Ureter (tissue), 1 donor: ENCODE data around the gene ERC2. TPM values are rescaled to one million over a fixed set of nuclear protein-coding genes. Genes with fewer than 3 reads are reported as not detected.

Experiments used
- DNase-seq: peaks from one replicate; pipeline ENCODE4 v3.0.0-alpha.2; 2020; ENCODE audit warnings: low spot score
- total RNA-seq: library from RNA; stranded (reverse); gene quantifications from one replicate; pipeline ENCODE4 v1.2.4, GENCODE V29; 2023
- donor health status: DM: yes; HTN: yes; CAD: no.

Gene ERC2
- total RNA-seq, 1 donor from 2014 or later, result 1.1 TPM

- DNase-seq, result no peak
Observed at GRCh38 chr3:55557549-55557948, 910.7 kb downstream of the ERC2 start.

DNA sequence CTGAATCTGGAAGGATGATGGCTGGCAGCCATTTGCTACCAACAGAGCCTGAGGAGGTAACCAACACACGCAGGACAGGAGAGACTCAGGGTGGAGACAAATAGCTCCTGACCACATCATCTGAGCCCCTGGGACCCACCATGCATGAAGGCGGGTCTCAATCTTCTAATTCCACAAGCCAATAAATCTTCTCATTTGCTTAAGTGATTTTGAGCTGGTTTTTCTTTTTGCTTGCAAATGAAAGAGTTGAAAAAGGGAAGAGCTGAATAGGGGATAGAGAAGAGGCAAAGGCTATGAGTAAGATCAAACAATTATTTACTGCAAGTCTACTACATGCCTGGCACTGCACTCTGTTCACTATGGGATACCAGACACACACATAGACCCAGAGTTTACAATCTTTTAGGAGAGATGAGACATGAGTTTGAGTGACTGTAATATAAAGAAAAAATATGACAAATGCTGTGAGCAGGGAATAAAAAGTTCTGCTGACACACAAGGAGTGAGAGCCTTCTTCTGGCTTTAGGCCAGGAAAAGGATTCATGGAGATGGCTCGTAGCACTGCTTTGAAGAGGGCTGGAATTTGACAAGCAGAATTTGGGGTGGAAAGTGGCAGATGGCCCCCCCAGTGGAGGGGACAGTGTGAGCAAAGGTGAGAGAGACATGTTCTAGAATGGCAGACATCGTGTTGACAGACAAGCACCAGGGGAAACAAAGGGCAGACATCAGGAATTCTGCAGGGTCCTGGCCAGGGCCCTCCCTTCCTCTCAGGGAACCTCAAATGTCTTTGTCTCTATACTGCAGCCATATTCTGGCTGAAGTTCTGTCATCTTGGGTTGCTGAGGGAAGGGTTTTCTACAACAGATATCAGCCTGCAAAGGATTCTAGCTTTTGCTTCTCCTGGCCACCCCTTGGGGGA is 911.4 kb downstream of the ERC2 start:
- no peak for DNase-seq

- DNase-seq, result no peak
Observed at GRCh38 chr3:55555873-55556618, 912.2 kb downstream of the ERC2 start.

- DNase-seq, result no peak
Observed at GRCh38 chr3:55554634-55555425, 913.4 kb downstream of the ERC2 start.

DNA sequence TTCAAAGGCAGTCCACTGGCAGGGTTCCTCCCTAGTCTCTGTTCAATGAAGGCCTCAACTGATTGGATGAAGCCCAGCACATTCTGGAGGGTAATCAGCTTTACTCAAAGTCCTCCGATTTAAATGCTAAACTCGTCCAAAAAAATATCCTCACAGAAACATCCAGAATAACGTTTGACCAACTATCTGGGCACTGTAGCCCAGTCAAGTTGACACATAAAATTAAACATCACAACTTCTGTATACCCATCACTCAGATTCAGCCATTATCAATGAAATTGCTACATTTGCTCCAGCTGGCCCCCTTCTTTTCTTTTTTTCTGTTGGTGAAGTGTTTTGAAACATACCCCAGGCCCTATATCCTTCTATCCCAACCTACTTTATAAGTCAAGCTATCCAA is 916.6 kb downstream of the ERC2 start:
- DNase-seq, result no peak

DNA sequence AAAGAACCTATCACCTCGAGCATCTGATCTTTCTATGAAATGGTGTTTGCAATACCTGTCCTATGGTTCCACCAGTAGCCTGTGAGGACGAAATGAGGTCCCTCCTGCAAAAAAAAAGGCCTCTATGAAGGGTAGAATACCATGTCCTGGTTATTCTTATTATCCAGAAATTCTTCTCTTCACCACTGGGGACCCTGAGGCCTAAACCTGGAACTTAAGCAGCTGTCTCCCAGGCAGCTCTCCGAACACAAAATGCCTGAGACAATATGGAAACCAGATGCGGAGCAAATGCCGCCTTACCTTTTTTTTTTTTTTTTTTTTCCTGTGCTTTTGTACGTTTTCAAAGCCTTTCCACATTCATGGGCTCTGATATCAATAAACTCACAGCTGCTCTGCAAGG is 919.1 kb downstream of the ERC2 start:
- no peak for DNase-seq

- no peak for DNase-seq
Observed at GRCh38 chr3:55546866-55547669, 921.2 kb downstream of the ERC2 start.

GRCh38 chr3:55545995-55546394 is 922.3 kb downstream of the ERC2 start:
- DNase-seq, result no peak

- DNase-seq, result no peak
Observed at GRCh38 chr3:55544219-55544618, 924.0 kb downstream of the ERC2 start.

DNA sequence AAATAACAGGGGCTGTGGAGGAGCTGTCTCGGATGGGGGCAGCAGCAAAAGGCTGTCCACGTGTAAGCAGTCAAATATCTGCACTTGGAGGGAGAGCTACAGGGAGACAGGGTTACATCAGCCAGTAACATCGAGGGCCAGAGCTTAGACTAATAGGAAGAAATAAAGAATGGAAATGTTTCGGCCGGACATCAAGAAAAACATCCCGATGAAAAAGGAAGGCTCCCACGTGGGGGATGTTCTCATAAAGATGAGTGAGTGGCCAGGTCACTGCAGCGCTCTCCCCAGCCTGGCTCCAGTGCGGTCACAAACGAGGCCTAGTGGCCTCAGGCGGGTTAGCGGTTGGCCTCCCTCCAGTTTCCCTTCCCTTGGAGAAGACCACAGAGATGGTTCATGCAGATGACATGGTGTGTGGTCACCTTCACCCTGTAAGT is 925.1 kb downstream of the ERC2 start:
- DNase-seq, result no peak

- no peak for DNase-seq
Observed at GRCh38 chr3:55541456-55541855, 926.8 kb downstream of the ERC2 start.

- no peak for DNase-seq
Observed at GRCh38 chr3:55541016-55541415, 927.3 kb downstream of the ERC2 start.

DNA sequence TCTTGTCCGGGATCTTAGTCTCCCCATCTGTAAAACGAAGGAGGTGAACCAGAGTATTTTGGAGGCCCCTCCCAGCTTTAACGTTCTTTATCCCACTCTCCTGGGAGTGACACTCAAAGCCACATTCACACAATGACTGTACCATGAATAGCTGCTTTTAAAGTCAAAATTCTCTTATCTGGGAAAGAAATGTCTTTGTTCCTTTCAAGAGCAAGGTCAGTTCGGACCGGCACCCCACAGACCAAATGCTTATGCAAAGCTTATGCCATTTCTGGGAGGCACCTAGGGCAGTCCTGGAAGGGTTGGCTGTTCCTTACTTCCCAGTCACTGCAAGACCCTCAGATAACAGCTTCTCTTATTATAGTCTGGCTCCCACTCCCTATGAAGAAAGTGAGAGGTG is 927.7 kb downstream of the ERC2 start:
- no peak for DNase-seq

- no peak for DNase-seq
Observed at GRCh38 chr3:55538158-55538557, 930.1 kb downstream of the ERC2 start.

- DNase-seq, result no peak
Observed at GRCh38 chr3:55537563-55537962, 930.7 kb downstream of the ERC2 start.

- no peak for DNase-seq
Observed at GRCh38 chr3:55537129-55537528, 931.1 kb downstream of the ERC2 start.

DNA sequence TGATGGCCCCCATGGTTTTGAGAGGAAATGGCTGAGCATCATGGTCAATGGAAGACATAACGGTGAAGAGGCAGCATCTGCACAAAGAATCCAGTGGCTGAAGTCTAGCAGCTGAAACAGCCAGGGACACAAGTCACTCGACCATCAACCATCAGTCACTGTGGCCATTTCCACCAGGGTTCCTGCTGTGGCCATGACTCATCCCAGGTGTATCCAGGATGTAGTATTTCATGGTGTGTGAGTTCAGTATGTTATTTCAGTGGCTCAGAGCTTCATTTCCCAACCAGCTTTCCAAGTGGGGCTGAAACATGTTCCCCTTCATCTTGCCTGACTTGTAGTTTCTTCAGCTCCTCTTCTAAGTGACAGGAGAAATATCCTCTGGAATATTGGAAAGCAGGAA is 933.4 kb downstream of the ERC2 start:
- DNase-seq, result no peak

DNA sequence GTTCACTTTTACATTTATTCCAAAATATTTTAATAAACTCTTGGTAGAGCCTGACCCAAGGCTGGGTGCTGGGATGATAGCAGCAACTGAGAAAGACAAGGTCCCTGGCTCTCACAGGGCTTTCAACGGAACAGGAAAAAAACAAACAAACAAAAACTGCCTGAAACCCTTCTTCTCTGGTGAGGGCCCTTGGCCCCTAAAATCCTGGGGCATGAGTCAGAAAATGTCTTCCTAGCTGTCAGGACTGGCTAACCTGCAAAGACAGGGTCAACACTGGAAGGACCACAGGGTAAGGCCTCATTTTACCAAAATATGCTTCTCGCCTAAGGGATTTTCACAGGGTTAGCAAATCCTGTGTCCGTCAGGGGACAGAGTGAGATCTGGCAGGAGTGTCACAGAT is 935.5 kb downstream of the ERC2 start:
- DNase-seq, result no peak

DNA sequence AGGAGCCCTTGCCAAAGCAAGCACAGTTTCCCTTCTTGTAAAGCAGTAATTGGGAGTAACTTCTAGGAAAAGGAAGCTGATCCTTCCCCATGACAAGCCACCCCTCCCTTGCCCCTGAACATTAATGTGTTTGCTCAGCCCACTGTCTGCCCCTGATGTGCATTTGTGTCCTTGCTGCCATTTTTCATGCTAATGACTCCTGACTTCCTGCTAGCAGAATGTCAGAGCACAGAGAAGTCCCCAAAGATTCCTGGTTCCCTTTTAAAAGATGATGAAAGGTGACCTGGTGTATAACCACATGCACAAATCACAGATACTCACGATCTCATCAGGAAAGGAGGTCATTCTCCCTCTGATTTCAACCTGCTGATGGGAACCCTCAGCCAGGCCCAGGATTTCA is 936.9 kb downstream of the ERC2 start:
- DNase-seq, result no peak

DNA sequence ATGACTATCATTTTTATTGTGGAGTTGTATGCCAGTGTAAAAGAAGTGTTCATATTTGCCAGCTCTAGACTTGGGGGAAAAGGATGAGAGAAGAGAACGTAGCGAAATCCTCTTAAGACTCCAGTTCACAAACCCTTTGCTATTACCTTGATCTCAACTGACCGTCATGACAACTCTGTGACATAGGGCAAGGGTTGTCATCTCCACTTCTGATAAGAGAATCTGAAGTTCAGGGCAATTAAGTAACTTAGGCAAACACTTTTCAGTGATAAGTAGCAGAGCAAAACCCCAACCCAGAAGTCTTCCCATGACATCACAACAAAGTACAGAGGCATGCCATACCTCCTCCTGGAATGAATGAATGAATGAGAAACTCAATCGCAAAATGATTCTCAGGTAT is 940.9 kb downstream of the ERC2 start:
- no peak for DNase-seq

- peak; percentile 50 for DNase-seq
Observed at GRCh38 chr3:55526332-55527030, 941.8 kb downstream of the ERC2 start.
